Activated CD4-positive, CD25-positive, alpha-beta regulatory T cell treated with anti-CD3 and anti-CD28 coated beads, Interleukin-2, amount 50 U/mL, for 72 hours (primary cell): ENCODE measurements around the gene SERINC4.
"Not testable (repeated sequence)": the region's sequence is repeated elsewhere in the genome, so short reads cannot be mapped to it uniquely, and the experiment has no call there.

Source experiments
- DNase-seq: peaks from one replicate; pipeline ENCODE4 v3.0.0; 2021

Gene SERINC4

DNA sequence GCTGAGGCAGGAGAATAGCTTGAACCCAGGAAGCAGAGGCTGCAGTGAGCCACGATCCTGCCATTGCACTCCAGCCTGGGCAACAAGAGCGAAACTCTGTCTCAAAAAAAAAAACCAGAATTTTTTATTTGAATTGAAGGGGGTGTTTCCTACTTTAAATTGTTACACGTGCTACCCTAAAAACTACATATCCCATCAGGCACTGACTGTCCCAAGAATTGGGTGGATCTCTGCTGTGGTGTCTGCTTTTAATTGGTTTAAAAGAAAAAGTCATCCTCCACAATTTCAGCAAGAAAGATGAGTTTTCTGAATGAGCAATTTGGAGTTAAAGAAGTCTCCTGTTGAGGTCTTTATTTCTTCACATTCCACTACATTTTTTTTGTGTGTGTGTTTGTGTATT, 51.6 kb downstream of the SERINC4 start:
- no peak for DNase-seq

DNA sequence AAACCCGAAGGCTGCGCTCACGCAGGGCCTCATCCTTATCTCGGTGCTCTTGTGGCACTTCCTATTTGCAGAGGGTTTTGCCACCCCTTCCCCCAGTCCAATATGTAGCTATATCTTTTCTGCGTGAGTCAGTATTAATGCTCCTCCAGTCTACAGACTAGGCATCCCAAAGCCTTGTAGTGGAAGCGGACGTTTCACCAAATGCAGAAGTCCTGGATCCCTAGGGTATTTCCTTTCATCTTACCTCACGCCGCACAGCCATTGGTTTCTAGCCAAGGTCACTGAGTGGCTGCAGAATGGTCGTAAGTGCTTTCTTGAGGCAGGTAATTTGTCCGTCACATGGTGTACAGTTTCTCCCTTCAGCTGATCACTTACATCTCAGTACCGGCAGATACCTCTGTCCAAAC, 53.1 kb downstream of the SERINC4 start:
- DNase-seq, result not testable (repeated sequence)

DNA sequence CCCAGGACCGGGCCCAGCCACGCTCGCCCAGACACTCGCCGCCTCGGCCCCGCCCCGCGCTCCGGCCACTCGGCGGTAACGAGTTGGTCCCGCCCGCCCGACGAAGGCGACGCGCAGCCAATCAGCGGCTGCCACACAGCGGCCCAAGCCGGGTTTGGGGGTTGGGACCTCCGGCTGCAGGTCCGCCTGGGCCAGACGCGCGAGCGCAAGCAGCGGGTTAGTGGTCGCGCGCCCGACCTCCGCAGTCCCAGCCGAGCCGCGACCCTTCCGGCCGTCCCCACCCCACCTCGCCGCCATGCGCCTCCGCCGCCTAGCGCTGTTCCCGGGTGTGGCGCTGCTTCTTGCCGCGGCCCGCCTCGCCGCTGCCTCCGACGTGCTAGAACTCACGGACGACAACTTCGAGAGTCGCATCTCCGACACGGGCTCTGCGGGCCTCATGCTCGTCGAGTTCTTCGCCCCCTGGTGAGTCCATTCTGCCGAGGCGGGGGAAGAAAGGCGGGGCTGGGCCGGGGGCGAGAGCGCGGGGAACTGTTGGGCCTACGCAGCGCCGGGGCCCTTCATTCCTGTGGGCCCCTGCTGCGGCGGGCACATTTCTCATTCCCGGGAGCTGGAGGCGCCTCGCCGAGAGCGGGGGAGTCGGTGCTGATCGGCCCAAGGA, 53.6 kb downstream of the SERINC4 start, which contains the start of gene PDIA3:
Gene PDIA3, plus strand, starts transcription at position 194 of the 658 bp plus-strand sequence. Its CDS starts 102 bp downstream, at position 296.
- DNase-seq, result peak; percentile 89
